ENCODE measurements around the gene ZNF618.
"Not testable (repeated sequence)": the region's sequence is repeated elsewhere in the genome, so short reads cannot be mapped to it uniquely, and the experiment has no call there.

The ZNF618 gene

GRCh38 chr9:114037961-114038723 lies 162.0 kb downstream of the ZNF618 start:
- peak; percentile 51 for DNase-seq
- in situ Hi-C loops (cut with HindIII; ENCODE audit: low pct_ligation_motif_present, low pct_unique_long_range_greater_than_20kb, low sequenced_read_pairs), result no loop called here

- in situ Hi-C loops (cut with HindIII; ENCODE audit: low pct_ligation_motif_present, low pct_unique_long_range_greater_than_20kb, low sequenced_read_pairs), result no loop called here
- no peak for DNase-seq
These were observed 162.7 kb downstream of the ZNF618 start for GRCh38 chr9:114038724-114039313.

GRCh38 chr9:114039484-114039883 lies 163.4 kb downstream of the ZNF618 start:
- DNase-seq, result no peak
- in situ Hi-C loops (cut with HindIII; ENCODE audit: low pct_ligation_motif_present, low pct_unique_long_range_greater_than_20kb, low sequenced_read_pairs), result no loop called here

GRCh38 chr9:114043660-114044059 lies 167.6 kb downstream of the ZNF618 start:
- DNase-seq; in situ Hi-C loops (cut with HindIII; ENCODE audit: low pct_ligation_motif_present, low pct_unique_long_range_greater_than_20kb, low sequenced_read_pairs): not testable (repeated sequence)

- in situ Hi-C loops (cut with HindIII; ENCODE audit: low pct_ligation_motif_present, low pct_unique_long_range_greater_than_20kb, low sequenced_read_pairs), result no loop called here
- DNase-seq, result no peak
These were observed 170.2 kb downstream of the ZNF618 start for GRCh38 chr9:114046237-114046755.

GRCh38 chr9:114046875-114047274 lies 170.8 kb downstream of the ZNF618 start:
- in situ Hi-C loops (cut with HindIII; ENCODE audit: low pct_ligation_motif_present, low pct_unique_long_range_greater_than_20kb, low sequenced_read_pairs), result no loop called here
- no peak for DNase-seq

- peak; percentile 11 for DNase-seq
- in situ Hi-C loops (cut with HindIII; ENCODE audit: low pct_ligation_motif_present, low pct_unique_long_range_greater_than_20kb, low sequenced_read_pairs), result no loop called here
These were observed 171.6 kb downstream of the ZNF618 start for GRCh38 chr9:114047717-114048116.

- in situ Hi-C loops (cut with HindIII; ENCODE audit: low pct_ligation_motif_present, low pct_unique_long_range_greater_than_20kb, low sequenced_read_pairs), result no loop called here
- DNase-seq, result no peak
These were observed 172.7 kb downstream of the ZNF618 start for GRCh38 chr9:114048533-114049415.

GRCh38 chr9:114049441-114050225 lies 173.5 kb downstream of the ZNF618 start:
- in situ Hi-C loops (cut with HindIII; ENCODE audit: low pct_ligation_motif_present, low pct_unique_long_range_greater_than_20kb, low sequenced_read_pairs), result no loop called here

GRCh38 chr9:114050226-114050568 lies 174.1 kb downstream of the ZNF618 start:
- in situ Hi-C loops (cut with HindIII; ENCODE audit: low pct_ligation_motif_present, low pct_unique_long_range_greater_than_20kb, low sequenced_read_pairs), result no loop called here
- DNase-seq, result no peak

More at GRCh38 chr9:114049441-114050225, 173.5 kb downstream of the ZNF618 start:
- no peak for DNase-seq

- DNase-seq, result no peak
- in situ Hi-C loops (cut with HindIII; ENCODE audit: low pct_ligation_motif_present, low pct_unique_long_range_greater_than_20kb, low sequenced_read_pairs), result no loop called here
These were observed 174.5 kb downstream of the ZNF618 start for GRCh38 chr9:114050646-114051045.

- no peak for DNase-seq
- in situ Hi-C loops (cut with HindIII; ENCODE audit: low pct_ligation_motif_present, low pct_unique_long_range_greater_than_20kb, low sequenced_read_pairs), result no loop called here
These were observed 175.2 kb downstream of the ZNF618 start for GRCh38 chr9:114051281-114051680.

- no peak for DNase-seq
- in situ Hi-C loops (cut with HindIII; ENCODE audit: low pct_ligation_motif_present, low pct_unique_long_range_greater_than_20kb, low sequenced_read_pairs), result no loop called here
These were observed 175.6 kb downstream of the ZNF618 start for GRCh38 chr9:114051706-114052105.

- in situ Hi-C loops (cut with HindIII; ENCODE audit: low pct_ligation_motif_present, low pct_unique_long_range_greater_than_20kb, low sequenced_read_pairs), result no loop called here
- DNase-seq, result no peak
These were observed 177.3 kb downstream of the ZNF618 start for GRCh38 chr9:114053246-114054005.

GRCh38 chr9:114054191-114054690 lies 178.1 kb downstream of the ZNF618 start:
- DNase-seq, result no peak
- in situ Hi-C loops (cut with HindIII; ENCODE audit: low pct_ligation_motif_present, low pct_unique_long_range_greater_than_20kb, low sequenced_read_pairs), result no loop called here

- DNase-seq, result no peak
- in situ Hi-C loops (cut with HindIII; ENCODE audit: low pct_ligation_motif_present, low pct_unique_long_range_greater_than_20kb, low sequenced_read_pairs), result no loop called here
These were observed 179.0 kb downstream of the ZNF618 start for GRCh38 chr9:114055061-114055460.

- in situ Hi-C loops (cut with HindIII; ENCODE audit: low pct_ligation_motif_present, low pct_unique_long_range_greater_than_20kb, low sequenced_read_pairs), result no loop called here
These were observed 179.8 kb downstream of the ZNF618 start for GRCh38 chr9:114055894-114056293.

GRCh38 chr9:114056527-114056926 lies 180.4 kb downstream of the ZNF618 start:
- in situ Hi-C loops (cut with HindIII; ENCODE audit: low pct_ligation_motif_present, low pct_unique_long_range_greater_than_20kb, low sequenced_read_pairs), result no loop called here
- no peak for DNase-seq

More at GRCh38 chr9:114055894-114056293, 179.8 kb downstream of the ZNF618 start:
- no peak for DNase-seq

Data from ACHN (cell line).